ENCODE results near the gene MRTFB.
"Not testable (repeated sequence)": the region's sequence is repeated elsewhere in the genome, so short reads cannot be mapped to it uniquely, and the experiment has no call there.

Gene MRTFB

DNA sequence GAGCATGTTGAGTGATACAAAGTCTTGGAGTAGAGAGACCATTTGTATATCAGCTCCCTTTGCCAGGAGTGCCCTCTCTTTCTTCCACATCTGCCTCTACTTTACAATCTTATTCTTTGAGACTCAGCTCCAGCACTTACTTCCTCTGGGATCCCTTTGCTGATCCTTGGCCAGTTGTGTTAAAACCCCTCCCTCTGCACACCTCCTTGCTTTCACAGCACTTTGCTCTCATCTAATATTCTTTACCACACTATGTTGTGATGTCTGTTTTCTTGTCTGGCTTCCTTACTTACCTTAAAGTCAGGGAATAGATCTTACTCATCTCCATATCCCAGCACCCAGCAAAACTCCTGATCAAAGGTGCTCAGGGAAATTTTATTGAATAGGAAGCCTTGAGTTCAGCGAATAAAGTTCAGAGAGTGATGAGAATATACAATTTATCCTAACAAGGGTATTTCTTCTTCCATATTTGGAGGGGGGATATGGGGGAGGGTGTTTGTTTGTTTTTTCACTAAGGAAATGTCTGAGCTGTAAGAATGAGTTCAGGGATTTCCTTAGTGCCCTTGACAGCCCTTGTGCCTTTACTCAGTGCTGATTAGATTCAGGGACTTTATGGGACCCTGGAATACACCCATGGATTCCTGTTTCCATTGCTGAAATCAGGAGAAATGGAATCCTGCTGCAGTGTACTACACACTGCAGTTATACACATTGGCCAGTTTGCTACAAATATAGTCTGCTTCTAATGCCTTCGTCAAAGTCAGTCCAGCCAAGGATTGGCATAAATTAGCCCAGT lies 32.0 kb downstream of the MRTFB start:
- no peak for DNase-seq (ENCODE audit: low read depth in 2 of 2, low spot score in 1 of 2)

GRCh38 chr16:14104066-14104465 lies 32.9 kb downstream of the MRTFB start:
- DNase-seq (ENCODE audit: low read depth in 2 of 2, low spot score in 1 of 2) = no peak

DNA sequence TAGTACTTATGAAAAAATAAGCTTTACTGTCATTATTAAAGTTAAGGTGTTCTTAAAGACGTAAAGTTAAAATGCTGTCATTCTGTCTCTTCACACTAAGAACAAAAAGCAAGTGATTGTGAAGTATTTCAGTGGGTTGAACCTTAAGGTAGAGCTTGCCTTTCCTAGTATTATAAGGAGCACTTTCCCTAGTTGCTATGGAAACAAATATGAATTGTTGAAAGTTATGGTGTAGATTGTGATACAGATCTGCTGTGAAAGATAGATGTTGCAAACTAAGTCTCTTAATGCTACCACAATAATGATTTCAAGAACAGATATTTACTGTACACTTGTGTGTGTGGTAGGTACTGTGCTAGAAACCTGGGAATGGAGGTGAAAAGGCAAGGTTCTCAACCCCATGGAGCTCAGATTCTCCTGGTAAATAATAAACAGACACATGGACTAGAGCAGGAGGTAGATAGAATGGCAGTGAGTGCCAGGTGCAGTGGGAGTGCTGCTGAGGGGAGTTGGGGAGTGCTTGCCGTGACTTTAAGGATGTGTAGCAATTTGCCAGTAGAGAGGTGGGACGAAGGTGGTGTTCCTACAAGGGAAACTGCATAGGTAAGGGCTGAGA lies 34.7 kb downstream of the MRTFB start:
- no peak for DNase-seq (ENCODE audit: low read depth in 2 of 2, low spot score in 1 of 2)

GRCh38 chr16:14106457-14106856 lies 35.3 kb downstream of the MRTFB start:
- no peak for DNase-seq (ENCODE audit: low read depth in 2 of 2, low spot score in 1 of 2)

DNA sequence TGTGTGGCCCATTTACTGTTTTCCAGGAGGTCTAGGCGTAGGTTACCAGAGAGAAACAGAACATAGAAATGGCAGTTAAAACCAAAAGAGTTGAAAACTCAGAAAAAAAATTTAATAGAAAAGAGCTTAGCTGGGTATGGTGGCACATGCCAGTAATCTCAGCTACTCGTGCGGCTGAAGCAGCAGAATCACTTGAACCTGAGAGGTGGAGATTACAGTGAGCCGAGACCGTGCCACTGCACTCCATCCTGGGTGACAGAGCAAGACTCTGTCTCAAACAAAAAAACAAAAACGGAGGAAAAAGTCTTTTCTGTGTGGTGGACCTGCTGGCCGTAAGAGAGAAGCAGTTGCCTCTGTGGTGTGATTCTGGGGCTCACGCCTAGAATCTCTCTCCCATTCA lies 35.8 kb downstream of the MRTFB start:
- no peak for DNase-seq (ENCODE audit: low read depth in 2 of 2, low spot score in 1 of 2)

DNA sequence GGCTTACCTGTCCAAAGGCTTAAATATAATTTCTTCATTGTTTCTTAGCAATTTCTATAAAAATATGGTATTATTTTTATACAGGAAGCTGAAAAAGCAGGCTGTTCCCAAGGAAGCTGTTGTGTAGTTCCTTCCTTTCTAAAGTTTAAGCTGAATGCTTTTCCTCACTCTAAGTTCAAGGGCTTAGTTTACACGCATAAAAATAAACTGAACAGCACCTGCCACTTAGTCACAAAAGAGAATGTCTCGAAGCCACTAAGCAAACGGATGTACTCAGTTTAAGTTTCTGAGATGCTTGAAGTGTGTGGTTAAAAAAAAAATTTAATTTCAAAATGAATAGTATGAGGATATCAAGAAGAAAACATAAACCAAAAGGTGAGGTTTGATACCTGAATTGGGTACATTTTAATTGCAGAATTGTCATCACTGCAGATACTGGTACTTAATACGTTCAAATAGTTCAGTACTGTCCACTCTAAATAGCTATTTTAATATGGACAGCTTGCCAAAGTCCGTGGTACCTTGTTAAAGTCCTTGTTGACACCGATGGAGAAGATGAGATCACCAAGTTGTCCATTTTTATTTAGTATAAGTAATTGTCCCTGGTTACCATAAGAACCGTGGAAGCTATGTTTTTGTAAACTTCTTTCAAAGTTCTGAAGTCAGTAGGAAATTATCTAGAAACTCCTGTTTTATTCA lies 38.1 kb downstream of the MRTFB start:
- DNase-seq (ENCODE audit: low read depth in 2 of 2, low spot score in 1 of 2) = no peak

DNA sequence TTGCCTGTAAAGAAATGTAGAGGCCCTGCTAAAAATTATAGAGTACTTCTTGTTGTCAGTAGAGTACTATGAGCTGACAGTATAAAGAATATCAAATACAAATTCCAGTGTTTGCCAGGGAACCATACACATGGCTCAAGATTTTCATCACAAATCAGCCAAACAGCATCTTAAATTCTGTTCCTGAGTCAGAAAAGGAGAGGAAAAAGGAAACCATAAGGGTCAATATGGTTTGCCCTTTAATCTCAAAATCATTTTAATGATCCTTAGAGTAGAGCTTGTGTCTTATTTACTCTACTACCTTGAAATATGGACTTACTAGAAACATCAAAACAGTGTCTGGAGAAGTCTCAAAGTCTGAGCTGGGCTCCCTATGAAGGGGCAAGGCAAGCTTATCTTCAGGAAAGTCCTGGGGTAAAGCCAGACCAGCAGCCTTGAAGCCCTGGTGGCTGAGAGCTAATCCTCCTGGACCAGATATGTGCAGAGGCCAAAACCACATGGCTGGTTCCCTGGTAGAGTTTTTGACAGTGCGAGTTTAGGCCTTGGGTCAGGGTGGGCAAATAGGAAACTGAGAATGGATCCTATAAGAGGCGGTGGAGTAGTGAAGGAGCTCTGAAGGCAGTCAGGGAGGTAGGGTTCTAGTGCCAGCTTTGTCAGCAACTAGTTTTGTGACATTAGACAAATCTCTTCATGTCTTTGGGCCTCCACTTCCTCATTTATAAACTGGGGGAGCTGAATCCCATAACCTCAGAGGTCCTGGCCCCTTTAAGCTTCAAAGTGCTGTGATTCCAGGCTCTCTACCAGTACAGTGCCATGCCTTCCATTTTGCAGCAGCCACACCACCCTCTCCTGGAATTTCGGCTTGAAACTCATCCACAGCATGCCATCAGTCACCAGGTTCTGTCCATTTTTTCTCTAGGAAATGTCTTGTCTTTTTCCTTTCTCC lies 38.9 kb downstream of the MRTFB start:
- DNase-seq (ENCODE audit: low read depth in 2 of 2, low spot score in 1 of 2) = no peak

DNA sequence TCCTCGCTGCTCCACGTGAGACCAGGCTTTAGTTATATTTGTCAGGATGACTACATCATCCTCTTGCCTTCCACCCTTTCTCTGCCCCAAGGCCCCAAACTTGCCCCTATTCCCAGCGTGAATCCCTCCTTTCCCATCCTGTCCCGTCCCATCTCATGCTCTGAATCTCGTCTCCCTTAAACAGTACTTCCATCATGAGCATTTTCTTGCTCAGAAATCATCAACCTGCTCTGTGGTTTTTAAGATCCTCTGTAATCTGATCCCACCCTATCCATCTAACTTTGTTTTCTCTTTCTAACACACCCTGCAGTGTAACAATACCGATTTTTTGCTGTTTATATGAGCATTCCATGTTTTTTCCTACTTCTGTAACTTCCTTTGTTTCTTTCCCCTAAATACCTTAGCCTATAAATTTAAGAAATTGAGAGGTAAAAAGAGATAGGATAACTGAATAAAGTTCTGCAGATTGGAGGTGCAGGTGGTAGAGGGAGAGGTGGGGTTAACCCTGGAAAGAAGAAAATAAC lies 39.7 kb downstream of the MRTFB start:
- no peak for DNase-seq (ENCODE audit: low read depth in 2 of 2, low spot score in 1 of 2)

DNA sequence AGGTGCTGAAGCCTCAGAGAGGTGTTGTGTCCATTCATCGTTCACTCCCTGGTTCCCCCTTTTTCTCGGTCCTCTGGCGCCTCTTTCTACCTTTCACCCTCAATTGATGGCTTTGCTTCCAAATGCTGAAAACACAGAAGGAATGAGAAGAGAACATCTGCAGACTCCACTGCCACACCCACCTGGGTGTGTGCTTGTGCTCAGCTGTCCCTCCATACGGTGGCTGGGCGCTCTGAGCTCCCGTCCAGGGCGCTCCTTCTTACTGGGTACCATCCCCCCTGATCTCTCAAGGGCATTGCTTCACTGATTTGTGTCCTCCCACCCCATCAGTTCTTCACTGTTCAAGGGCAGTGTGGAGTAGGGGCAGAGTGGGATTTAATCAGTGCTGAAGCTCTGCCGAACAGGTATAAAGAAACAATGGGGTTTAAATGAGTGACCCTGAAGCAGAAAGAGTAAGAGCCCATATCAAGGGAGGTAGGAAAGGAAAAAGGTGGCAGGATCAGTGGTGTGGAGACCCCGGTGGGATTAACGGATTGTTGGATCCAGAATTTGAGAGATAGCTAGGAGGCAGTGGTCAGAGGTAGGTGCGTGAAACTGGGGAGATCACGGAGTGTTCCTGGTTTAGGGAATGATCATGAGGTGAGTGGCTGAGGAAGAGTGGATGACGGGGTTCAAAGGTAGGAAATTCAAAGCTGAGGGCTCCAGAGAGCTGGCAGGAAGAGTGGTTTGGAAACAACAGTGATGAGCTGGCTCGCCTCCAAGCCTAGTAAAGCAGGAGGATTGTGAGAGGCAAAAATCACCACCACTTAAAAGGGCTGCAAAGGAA lies 40.8 kb downstream of the MRTFB start:
- DNase-seq (ENCODE audit: low read depth in 2 of 2, low spot score in 1 of 2) = no peak

GRCh38 chr16:14112539-14112856 lies 41.4 kb downstream of the MRTFB start:
- no peak for DNase-seq (ENCODE audit: low read depth in 2 of 2, low spot score in 1 of 2)

GRCh38 chr16:14113344-14113743 lies 42.2 kb downstream of the MRTFB start:
- no peak for DNase-seq (ENCODE audit: low read depth in 2 of 2, low spot score in 1 of 2)

- DNase-seq (ENCODE audit: low read depth in 2 of 2, low spot score in 1 of 2) = no peak
These were observed 45.9 kb downstream of the MRTFB start for GRCh38 chr16:14117051-14117450.

- DNase-seq (ENCODE audit: low read depth in 2 of 2, low spot score in 1 of 2) = no peak
These were observed 48.7 kb downstream of the MRTFB start for GRCh38 chr16:14119799-14120198.

DNA sequence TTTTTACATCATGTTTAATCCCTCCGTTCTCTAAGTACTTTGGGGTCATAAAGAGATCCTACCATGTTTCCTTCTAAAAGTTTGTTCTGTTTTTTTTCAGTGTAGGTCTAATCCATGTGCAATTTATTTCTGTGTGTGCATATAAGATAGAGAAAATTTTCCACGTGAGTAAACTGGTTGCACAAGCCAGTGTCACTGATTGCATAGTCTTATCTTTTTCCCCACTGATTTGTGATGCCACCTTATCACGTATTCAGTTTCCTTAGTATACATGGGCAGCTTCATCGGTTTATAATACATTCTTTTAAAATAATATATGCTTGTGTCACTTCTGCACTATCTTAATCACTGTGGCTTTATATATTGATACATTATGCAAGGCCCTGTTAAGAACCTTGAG lies 49.2 kb downstream of the MRTFB start:
- no peak for DNase-seq (ENCODE audit: low read depth in 2 of 2, low spot score in 1 of 2)

- no peak for DNase-seq (ENCODE audit: low read depth in 2 of 2, low spot score in 1 of 2)
These were observed 50.0 kb downstream of the MRTFB start for GRCh38 chr16:14121142-14121541.

DNA sequence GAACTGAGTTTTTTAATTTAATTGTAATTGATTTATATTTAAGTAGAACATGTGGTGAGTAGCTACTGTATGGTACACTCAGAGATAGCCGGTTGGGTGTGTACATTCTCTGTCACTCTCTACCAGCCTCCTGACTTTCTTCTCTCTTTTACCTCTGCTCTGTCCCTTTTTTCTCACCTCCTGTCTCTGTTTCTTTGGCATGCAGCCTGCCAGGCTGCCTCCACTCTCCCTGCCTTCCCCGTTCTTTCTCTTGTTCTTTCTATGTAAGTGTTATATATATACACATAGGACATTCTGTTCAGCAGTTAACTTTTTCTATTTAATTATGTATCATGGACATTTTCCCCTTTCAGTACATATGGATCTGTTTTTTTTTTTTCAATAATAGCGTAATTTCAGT lies 50.8 kb downstream of the MRTFB start:
- DNase-seq (ENCODE audit: low read depth in 2 of 2, low spot score in 1 of 2) = no peak

- not testable (repeated sequence) for DNase-seq (ENCODE audit: low read depth in 2 of 2, low spot score in 1 of 2)
These were observed 51.3 kb downstream of the MRTFB start for GRCh38 chr16:14122430-14122829.

DNA sequence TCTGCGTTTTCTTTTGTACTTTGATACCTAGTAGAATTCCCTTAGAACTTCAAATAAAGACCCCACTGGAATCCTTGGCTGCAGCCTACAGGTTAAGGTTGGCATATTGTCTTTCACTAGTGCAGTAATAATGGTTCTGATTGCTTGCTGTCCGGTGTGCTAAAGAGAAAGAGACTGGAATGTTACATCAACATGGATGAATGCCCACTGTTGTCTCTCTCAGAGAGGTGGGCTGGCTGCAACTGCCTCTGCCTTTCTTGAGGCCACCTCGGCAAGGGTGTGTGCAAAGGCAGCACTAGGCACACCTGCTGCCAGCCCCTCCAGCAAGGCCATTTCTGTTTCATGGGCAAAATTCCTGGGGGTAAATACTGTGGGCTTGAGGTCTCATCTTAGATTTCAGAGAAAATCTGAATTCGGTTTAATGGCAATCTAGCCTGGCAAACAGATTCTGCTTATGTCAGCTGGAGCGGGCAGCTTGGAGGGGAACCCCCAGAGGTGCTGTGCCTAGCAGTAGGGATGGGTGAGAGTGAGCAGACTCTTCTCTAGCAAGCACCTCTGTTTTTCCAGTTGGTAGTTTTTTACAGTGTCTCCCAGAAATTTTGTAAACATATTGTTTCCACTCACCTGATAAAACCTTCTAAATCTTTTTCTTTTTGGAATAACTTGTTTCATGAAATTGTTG lies 54.0 kb downstream of the MRTFB start:
- no peak for DNase-seq (ENCODE audit: low read depth in 2 of 2, low spot score in 1 of 2)

- DNase-seq (ENCODE audit: low read depth in 2 of 2, low spot score in 1 of 2) = no peak
These were observed 54.6 kb downstream of the MRTFB start for GRCh38 chr16:14125708-14126107.

GRCh38 chr16:14128097-14128496 lies 57.0 kb downstream of the MRTFB start:
- no peak for DNase-seq (ENCODE audit: low read depth in 2 of 2, low spot score in 1 of 2)

Measured in stimulated activated CD8-positive, alpha-beta memory T cell treated with anti-CD3 and anti-CD28 coated beads, Interleukin-4, amount 100 ng/mL, for 1 hour (primary cell).